22Rv1 (cell line): ENCODE measurements around the gene ZNF329.

Experiments used
- CTCF ChIP-seq: fragments of 450-650 bp; IDR thresholded peaks from 2 replicates; pipeline ENCODE4 v1.5.1; 2017; ENCODE audit warnings: mild to moderate bottlenecking
- ZFX ChIP-seq: fragments of 450-650 bp; IDR thresholded peaks from 2 replicates; pipeline ENCODE4 v1.6.1; 2017; ENCODE audit warnings: antibody characterized with exemption, borderline replicate concordance

DNA sequence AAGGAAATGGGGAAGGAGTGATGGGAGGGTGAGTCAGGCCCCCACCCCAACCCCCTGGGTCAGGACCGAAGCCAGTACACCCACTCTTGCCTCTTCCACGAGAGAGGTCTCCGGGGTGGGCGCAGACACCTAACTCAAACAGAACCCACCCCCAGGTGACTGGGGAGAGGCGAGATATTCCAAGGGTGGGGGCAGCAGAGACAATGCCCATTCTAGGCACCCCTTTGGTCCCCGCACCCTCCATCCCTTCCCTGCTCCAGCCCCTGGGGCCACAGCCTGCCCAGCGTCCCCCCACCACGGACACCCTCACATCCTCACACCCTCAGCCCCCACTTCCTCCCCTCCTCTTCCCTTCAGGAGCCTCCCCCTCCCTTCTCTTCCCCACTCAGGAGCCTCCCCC is 53.2 kb downstream of the ZNF329 start:
- TF ChIP-seq CTCF (no peak), ZFX (no peak)
